Bronchial epithelial cell (primary cell): ENCODE results near the gene PRKG1. TPM values are rescaled to one million over a fixed set of nuclear protein-coding genes. Genes with fewer than 3 reads are reported as not detected.
"Not testable (repeated sequence)": the region's sequence is repeated elsewhere in the genome, so short reads cannot be mapped to it uniquely, and the experiment has no call there.

ENCODE experiments used
- DNase-seq: peaks from one replicate; pipeline ENCODE4 v3.0.0-alpha.2; 2010; ENCODE audit warnings: low read depth
- FAIRE-seq: peaks from 2 replicates; lab custom pipeline; 2011; peaks lifted over from hg19 to GRCh38; lab: Jason Lieb, UNC
- H3K27me3 ChIP-seq: 2 replicates; pipeline ENCODE4 v1.5.1; 2011; ENCODE audit warnings: low read length; ENCODE audit not compliant: control insufficient read depth, insufficient read depth
- H3K36me3 ChIP-seq: 2 replicates; pipeline ENCODE4 v1.5.1; 2011; ENCODE audit warnings: low read length; ENCODE audit not compliant: control insufficient read depth, insufficient read depth
- H3K4me3 ChIP-seq: 2 replicates; pipeline ENCODE4 v1.5.1; 2011; ENCODE audit warnings: mild to moderate bottlenecking, low read depth, low read length, control low read depth
- total RNA-seq: library from RNA; depleted of rRNA; stranded (reverse); fragments of >200 nt; gene quantifications from 2 replicates; pipeline ENCODE4 v1.2.1, GENCODE V29; 2014
- TF ChIP-seq, protein P1 (sequence below): IDR thresholded peaks from 2 replicates; pipeline ENCODE4 v1.5.1; 2011; ENCODE audit warnings: mild to moderate bottlenecking, moderate library complexity, low read length, control low read depth, inconsistent platforms; ENCODE audit not compliant: insufficient read depth, severe bottlenecking

PRKG1 gene
- total RNA-seq, 1 donor from 2014 or later: 0.26 TPM

DNA sequence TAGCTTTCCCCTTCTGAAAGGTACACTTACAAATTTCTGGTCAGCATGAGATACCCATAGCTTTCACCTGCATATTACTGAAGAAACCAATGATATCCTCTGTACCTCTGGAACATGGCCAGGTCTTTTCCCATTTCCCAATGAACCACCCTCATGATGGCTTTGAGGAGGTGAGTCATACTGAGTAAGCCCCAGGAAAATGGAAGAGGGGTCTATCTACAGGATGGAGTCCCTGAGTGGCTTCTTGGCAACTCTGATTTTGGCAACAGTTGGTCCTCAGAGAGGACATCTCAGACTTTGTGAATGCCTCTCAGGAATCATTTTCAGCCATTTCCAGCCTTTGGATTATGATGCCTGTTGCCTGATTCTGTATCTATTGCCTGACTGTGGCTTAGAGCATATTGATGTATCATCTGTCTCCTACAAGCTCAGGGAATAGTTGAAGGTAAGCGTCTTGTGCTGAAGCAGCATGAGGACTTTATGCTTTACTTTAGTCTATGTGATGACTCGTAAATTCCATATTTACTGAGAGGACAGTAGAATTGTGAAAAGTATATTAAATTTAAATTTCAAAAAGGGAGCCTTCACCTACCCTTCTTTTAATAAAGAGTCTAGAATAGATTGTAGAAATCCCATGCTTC lies 1155.1 kb downstream of the PRKG1 start:
- TF ChIP-seq, protein P1, sequence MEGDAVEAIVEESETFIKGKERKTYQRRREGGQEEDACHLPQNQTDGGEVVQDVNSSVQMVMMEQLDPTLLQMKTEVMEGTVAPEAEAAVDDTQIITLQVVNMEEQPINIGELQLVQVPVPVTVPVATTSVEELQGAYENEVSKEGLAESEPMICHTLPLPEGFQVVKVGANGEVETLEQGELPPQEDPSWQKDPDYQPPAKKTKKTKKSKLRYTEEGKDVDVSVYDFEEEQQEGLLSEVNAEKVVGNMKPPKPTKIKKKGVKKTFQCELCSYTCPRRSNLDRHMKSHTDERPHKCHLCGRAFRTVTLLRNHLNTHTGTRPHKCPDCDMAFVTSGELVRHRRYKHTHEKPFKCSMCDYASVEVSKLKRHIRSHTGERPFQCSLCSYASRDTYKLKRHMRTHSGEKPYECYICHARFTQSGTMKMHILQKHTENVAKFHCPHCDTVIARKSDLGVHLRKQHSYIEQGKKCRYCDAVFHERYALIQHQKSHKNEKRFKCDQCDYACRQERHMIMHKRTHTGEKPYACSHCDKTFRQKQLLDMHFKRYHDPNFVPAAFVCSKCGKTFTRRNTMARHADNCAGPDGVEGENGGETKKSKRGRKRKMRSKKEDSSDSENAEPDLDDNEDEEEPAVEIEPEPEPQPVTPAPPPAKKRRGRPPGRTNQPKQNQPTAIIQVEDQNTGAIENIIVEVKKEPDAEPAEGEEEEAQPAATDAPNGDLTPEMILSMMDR: no peak
- DNase-seq: peak; percentile 90
- no peak overlapping the region for H3K4me3 ChIP-seq
- FAIRE-seq: no peak
- H3K36me3 ChIP-seq: no peaks in the 10 kb centered on the region
- no peaks in the 10 kb centered on the region for H3K27me3 ChIP-seq

DNA sequence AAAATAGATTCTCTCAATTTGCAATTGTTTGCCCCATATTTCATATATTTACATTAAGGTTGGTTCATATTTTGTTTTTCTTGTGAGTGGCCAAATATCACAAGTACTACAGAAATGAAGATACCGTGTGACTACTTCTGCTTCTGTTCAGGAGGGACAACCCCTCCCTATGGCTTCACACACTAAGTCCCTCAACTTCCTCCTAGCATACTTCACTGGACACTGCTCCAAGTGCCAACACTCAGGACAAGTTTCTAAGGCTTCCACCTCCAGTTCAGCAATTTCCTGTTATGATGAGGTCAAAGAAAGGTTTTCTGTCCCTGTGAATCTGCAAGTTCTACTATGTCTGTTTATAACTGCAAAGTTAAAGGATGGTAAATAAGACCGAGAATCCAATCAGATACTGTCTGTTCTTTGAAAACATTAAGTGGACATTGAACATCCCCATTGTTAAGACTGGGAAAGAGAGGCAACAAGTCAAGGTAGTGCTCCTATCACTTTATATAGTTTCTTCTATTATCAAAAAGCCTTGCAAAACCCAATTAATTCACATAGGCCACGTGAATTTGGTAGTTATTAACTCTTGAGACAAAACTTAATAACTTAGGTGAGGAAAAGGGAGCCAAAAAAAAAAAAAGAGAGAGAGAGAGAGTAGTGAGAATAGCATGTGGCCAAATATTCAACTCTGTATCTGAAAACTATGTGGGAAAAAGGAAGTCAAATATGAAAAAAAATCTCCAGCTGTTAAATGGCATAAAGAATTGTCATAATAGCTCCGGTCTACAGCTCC lies 1158.5 kb downstream of the PRKG1 start:
- peak; percentile 37 for DNase-seq
- FAIRE-seq: no peak
- no peaks in the 10 kb centered on the region for H3K27me3 ChIP-seq
- H3K36me3 ChIP-seq: no peaks in the 10 kb centered on the region
- peak overlapping the region; percentile 24 for H3K4me3 ChIP-seq
- TF ChIP-seq, protein P1: no peak

DNA sequence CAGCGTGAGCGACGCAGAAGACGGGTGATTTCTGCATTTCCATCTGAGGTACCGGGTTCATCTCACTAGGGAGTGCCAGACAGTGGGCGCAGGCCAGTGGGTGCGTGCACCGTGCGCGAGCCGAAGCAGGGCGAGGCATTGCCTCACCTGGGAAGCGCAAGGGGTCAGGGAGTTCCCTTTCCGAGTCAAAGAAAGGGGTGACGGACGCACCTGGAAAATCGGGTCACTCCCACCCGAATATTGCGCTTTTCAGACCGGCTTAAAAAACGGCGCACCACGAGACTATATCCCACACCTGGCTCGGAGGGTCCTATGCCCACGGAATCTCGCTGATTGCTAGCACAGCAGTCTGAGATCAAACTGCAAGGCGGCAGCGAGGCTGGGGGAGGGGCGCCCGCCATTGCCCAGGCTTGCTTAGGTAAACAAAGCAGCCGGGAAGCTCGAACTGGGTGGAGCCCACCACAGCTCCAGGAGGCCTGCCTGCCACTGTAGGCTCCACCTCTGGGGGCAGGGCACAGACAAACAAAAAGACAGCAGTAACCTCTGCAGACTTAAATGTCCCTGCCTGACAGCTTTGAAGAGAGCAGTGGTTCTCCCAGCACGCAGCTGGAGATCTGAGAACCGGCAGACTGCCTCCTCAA lies 1159.2 kb downstream of the PRKG1 start:
- peak overlapping the region; percentile 24 for H3K4me3 ChIP-seq
- H3K36me3 ChIP-seq, H3K27me3 ChIP-seq, FAIRE-seq, DNase-seq: not testable (repeated sequence)

DNA sequence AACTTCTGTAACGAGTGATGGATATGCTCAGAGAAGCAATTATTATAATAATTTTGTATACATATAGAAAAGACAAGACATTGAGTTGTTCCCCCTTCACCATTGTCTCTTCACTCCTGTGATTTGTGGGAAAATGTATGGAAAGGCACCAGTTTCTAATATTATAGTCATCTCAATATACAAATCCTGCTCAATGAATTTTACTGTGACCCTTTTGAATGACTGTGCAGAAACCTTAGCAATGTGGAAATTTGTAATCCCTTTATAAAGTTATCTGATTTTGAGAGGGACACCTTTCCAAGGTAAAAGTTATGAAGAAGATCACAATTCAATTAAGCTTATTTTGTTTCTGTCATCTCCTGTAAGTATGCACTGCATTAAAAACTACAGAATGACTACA lies 1165.5 kb downstream of the PRKG1 start:
- no peaks in the 10 kb centered on the region for H3K36me3 ChIP-seq
- no peak for FAIRE-seq
- TF ChIP-seq, protein P1: no peak
- DNase-seq: no peak
- no peaks in the 10 kb centered on the region for H3K27me3 ChIP-seq
- H3K4me3 ChIP-seq: no peak overlapping the region

DNA sequence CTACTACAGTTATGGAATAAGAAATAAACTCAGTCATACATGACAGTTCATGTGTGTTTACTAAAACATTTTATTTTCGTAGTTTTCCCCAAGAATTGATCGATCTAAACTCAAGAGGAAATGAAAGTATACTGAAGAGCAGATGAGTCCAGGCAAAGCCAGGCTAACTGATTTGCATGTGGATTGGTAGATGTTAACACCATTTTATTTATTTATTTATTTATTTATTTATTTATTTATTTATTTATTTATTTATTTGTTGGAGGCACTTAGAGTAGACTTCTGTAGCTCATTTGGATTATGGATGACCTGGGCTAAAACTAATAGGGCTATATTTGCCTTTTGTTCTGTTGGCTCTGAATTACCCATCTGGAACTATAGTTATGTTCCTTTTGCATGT lies 1171.3 kb downstream of the PRKG1 start:
- FAIRE-seq: no peak
- DNase-seq: no peak
- no peaks in the 10 kb centered on the region for H3K27me3 ChIP-seq
- no peak overlapping the region for H3K4me3 ChIP-seq
- TF ChIP-seq, protein P1: no peak
- H3K36me3 ChIP-seq: no peaks in the 10 kb centered on the region

DNA sequence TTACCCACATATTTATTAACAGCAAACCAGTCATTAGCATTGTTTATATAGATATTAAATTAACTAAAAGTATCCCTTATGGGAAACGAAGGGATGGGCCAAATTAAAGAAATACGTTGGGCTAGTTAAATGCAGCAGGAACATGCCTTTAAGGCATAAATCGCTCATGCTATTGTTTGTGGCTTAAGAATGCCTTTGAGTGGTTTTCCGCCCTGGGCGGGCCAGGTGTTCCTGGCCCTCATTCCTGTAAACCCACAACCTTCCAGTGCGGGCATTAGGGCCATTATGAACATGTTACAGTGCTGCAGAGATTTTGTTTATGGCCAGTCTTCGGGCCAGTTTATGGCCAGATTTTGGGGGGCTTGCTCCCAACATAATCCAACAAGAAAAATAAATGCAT lies 1173.6 kb downstream of the PRKG1 start:
- not testable (repeated sequence) for H3K27me3 ChIP-seq, H3K36me3 ChIP-seq, FAIRE-seq, H3K4me3 ChIP-seq
- peak; percentile 48 for DNase-seq
